Measurements from ENCODE around the gene AOPEP.
"Not testable (repeated sequence)": the region's sequence is repeated elsewhere in the genome, so short reads cannot be mapped to it uniquely, and the experiment has no call there.

The AOPEP gene

GRCh38 chr9:95003689-95004410 is 277.4 kb downstream of the AOPEP start:
- no peak for DNase-seq

DNA sequence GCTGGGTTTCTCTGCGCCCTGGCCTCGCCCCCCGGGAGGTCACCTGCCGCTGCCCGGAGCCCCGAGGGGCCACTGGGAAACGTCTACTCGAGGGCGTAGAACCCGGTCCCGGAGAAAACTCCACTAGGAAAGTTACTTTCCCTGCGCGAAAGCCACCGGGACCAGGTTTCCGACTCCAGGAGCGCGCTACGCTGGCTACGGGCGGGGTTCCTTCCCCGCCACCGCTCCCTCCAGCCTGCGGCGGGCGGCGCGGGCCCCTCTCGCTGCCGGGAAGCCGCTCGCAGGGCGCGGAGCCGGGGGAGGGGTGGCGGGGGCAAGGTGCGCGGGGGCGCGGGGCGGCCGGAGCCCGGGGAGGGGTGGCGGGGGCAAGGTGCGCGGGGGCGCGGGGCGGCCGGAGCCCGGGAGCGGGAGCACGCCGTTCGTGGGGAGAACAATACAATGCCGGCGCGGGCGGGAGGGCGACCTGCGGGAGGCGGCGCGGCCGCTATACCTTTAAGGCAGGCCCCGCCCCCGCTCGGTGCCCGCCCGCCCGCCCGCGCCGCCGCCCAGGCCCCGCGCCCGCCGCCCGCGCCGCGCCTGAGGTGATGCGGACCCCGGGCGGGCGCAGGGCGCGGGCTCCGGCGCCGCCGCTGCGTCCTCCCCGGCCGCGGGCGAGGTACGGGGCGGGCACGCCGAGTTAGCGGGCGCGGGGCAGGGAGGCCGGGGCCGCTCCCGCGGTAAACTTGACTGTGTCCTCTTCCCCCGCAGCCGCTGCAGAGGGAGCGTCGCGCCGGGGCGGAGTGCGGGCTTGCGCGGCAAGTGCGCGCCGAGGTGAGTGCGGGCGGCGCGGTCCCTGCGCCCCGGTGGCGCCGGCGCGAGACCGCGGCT is 278.1 kb downstream of the AOPEP start:
- DNase-seq, result peak; percentile 48

DNA sequence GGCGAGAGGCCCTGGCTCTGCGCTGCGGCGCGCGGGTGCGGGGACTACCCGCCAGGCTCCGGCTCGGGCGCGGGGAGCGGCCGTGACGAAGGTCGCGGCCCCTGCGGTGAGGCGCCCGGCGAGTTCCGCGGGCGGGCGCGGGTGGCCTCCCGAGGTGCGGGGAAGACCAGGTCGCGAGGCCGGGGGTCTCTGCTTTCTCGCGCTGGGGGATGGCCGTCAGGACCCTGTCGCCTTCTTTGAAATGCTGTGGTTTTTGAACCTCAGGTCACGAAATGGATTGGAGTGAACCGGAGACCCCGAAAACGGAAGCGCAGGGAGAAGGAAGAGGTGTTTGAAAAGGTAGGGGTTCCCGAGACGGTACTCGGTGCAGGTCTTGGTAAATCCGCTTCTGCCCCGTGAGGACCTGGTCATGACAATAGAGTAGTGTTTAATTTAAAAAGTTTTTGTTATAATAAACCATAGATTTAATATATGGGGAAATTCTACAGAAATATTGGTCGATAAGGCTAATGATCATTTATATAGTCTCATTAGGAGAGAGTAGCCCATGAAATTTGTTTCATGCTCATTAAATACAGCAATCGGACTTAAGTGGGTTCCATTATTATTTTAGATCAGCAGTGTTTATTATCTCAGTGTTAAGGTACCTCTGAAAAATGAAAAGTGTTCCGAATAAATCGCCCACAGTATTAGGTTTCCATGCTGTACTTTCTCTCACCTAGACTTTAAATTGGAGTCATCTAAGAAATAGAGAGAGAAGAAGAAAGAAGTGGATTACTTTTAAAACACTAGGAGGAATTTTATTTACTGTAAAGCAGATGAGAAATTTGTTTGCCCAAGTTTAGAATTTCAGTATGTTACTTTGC is 279.0 kb downstream of the AOPEP start:
- DNase-seq, result no peak

GRCh38 chr9:95007226-95007869 is 280.8 kb downstream of the AOPEP start:
- DNase-seq, result no peak

DNA sequence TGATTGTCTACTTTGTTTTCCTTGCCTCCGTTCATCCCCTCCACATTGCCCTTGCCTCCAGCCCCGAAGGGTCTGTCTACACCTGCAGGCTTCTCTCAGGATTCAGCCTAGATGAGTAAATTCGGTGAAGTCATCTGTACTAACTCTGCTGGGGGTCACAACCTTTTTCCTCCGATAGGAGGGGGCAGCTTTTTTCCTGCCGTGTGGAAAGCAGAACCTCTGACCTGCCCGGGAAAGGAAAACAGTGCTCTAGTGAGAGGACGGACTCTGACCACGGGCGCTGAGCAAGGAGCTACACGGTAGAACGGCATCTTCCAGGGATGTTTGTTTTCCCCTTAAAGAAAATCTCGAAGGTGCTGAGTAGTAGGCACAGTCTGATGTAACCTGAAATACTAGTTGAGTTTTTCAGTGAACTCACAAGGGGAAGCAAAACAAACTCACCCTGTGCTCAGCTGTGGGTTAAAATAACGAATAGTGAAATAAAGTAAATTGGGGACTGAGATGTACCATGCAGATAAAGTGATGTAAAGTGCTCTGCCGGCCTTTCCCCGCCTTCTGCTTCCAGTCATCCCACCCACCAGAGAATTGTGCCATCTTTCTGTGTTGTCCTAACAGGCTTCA is 281.8 kb downstream of the AOPEP start:
- DNase-seq, result no peak

GRCh38 chr9:95009459-95009858 is 283.0 kb downstream of the AOPEP start:
- no peak for DNase-seq

DNA sequence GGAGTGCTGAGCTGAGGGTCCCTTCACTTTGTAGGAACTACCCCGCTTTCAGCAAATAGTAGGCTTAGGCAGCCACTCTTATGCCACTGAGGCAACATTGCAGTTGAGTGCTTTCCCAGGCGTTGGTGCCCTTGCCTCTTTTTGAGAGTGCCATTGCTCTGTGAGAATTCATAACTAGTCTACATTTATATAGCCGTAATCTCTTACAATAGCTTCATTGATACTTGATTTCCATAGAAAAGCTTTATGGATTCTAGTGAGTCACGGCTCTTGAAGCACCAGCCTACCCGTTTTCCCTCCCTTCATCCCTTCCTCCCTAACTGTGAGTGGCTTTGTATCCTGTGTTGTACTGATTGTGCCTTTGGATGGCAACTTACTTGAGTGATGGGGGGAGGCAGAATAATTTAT is 283.9 kb downstream of the AOPEP start:
- no peak for DNase-seq

- DNase-seq, result no peak
Measured at GRCh38 chr9:95012035-95012708, 285.7 kb downstream of the AOPEP start.

DNA sequence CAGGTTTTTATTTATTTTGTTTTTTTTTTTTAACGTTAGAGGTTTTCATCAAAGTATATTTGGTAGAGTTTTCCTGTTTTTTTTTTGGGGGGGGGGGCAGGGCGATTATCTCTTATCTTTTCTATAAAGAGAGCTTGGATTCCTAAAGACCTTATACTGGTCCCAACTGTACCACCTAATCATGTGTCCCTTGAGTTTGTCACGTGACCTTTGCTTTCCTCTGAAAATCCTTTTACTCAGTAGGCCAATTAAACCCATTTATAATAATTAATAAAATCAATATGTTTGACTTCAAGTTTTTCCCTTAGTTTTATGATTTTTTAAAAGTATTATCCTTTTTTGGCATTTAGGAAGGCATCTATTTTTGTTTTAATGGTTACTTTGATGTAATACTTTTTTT is 286.4 kb downstream of the AOPEP start:
- DNase-seq, result no peak

DNA sequence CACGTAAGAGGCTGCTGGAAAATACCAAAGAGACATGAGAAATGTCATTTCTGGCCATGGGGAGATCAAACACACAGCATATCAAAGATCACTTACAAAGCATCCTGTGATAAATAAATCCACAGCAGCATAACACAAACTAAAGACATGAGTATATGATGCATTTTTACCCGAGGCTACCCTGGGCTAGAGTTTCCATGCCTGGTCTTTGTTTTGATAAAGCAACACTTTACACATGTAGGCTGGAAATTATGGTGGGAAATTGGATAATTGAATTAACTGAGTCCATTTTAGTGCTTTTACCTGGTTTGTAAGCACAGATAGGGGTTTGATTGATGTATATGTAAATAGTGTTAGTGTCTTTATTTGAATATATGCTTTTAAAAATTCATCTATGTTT is 288.4 kb downstream of the AOPEP start:
- no peak for DNase-seq

GRCh38 chr9:95015569-95015968 is 289.1 kb downstream of the AOPEP start:
- DNase-seq, result no peak

GRCh38 chr9:95017062-95017461 is 290.6 kb downstream of the AOPEP start:
- no peak for DNase-seq

DNA sequence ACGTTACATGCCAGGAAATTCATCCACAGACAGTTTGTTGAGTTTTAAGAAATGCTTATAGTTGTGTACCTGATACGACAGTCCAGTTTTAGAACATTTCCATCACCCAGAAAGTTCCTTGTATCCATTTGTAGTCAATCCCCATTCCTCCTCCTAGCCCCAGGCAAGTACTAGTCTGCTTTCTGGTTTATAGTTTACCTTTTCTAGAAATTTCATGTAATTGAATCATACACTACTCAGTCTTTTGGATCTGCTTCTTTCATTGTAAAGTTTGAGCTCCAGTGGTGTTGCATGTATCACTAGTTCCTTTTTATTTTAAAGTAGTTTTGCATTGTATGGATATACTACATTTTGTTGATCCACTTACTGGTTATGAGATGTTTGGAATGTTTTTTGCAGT is 291.2 kb downstream of the AOPEP start:
- no peak for DNase-seq

DNA sequence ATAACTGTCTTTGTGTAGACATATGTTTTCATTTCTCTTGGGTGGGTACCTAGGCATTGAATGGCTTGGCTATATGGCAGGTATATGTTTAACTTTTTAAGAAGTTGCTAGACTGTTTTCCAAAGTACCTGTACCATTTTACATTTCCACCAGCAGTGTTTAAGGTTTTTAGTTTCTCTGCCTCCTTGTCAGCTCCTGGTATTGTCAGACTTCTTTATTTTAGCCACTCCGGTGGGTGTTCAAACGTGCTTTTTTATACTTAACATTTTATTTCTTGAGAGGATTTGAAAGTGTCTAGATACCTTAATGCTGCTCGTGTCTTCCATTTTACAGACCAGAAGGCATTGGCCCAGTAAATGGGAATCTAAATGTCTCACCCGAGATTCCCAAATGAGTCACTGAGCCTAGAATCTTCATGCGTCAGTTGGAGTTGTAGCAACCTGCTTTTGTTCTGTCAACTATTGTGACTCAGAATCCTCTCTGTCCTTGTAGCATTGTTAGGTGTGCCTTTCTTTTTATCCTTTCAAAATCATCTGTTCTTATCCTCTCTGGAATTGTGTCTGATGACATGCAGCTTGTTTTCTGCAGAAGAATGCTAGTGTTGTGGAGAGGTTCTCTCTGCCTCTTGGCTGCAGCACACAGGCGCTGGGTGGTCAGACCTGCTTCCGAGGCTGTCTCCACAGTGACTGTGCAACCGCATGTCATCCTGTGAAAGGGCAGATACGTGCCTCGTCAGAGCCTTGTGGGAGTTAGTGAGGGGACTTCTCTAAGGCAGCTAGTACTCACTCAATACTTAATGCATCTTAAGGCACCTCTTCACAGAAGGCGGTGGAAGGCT is 291.8 kb downstream of the AOPEP start:
- no peak for DNase-seq

DNA sequence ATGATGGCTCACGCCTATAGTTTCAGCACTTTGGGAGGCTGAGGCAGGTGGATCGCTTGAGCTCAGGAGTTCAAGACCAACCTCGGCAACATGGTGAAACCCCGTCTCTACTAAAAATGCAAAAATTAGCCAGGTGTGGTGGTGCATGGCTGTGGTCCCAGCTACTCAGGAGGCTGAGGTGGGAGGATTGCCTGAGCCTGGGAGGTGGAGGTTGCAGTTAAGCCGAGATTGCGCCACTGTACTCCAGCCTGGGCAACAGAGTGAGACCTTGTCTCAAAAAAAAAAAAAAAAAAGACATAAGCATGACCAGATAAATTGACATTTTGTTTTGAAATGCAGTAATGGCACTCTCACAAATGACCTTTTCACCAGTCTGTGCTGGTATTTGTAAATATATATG is 294.1 kb downstream of the AOPEP start:
- DNase-seq, result not testable (repeated sequence)

DNA sequence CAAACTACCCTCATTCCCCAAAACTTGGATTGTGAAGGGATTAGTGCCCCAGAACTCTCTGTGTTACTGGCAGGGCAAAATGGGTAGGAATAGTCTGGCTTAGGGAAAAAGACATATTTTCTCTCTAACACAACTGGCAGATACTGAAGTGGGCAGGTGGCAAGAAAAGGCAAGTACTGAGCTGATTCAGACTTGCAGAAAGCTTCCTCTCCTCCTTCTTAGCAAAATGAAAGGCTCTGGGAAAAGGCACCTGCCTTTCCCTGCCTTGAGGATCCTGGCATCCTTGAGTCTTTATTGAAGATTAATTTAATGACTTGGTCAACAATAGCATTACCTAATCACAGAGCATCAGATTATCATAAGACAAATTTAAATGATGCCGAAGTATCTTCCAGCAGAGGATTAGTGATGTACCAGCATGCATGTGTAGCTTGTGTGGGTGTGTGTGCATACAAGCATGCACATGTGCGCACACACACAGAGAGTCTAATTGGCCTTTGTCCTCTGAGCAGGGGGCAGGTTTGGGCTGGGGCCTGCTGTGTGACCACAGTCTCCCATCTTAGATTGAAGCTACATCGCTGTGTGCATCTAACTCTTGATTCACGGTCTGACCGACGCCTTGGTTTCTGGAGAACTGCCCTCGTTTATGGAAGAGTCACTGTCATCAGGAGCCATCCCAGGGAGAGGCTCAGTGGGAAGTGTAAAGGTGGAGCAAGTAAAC is 294.8 kb downstream of the AOPEP start:
- no peak for DNase-seq

- DNase-seq, result no peak
Measured at GRCh38 chr9:95022657-95023056, 296.2 kb downstream of the AOPEP start.

GRCh38 chr9:95023217-95024003 is 296.9 kb downstream of the AOPEP start:
- DNase-seq, result no peak

GRCh38 chr9:95024097-95024671 is 297.7 kb downstream of the AOPEP start:
- no peak for DNase-seq
